Testis (tissue), 2 donors: ENCODE measurements around the gene LRRC15.

Experiments used
- CTCF ChIP-seq, 3 experiments: fragments of 450-650 bp in 2 of 3; fragments of 200-600 bp in 1 of 3; sonication (generic) in 1 of 3; IDR thresholded peaks; one replicate each; pipeline ENCODE4 v1.5.1; 2016 to 2019; ENCODE audit warnings: antibody characterized with exemption in 3 of 3, mild to moderate bottlenecking in 2 of 3, moderate library complexity in 1 of 3
- POLR2A ChIP-seq: fragments of 450-650 bp; IDR thresholded peaks from one replicate; pipeline ENCODE4 v1.6.1; 2017; ENCODE audit warnings: antibody characterized with exemption, mild to moderate bottlenecking, moderate library complexity

GRCh38 chr3:194355379-194355778 lies 14.2 kb downstream of the LRRC15 start:
- TF ChIP-seq POLR2A (no peak), CTCF (IDR thresholded peaks at IDR 0.05) (no peak)
